HG02973 (cell line): ENCODE measurements around the gene LUZP1.

Experiments
- ATAC-seq: cut with Tn5 transposase; IDR thresholded peaks from one replicate; pipeline ENCODE4 v1.9.1; 2021; ENCODE audit warnings: moderate library complexity; ENCODE audit not compliant: unreplicated experiment

The LUZP1 gene

GRCh38 chr1:23035823-23036452 lies 132.7 kb downstream of the LUZP1 start:
- no peak for ATAC-seq
